OCI-LY3 (cell line): ENCODE measurements around the gene MARCHF4.

Experiments used
- EZH2phosphoT487 ChIP-seq: fragments of 200-600 bp; shearing (Covaris generic); IDR thresholded peaks from 2 replicates; pipeline ENCODE4 v1.6.1; 2018; ENCODE audit warnings: antibody characterized with exemption, mixed run types, low read depth
- TF ChIP-seq, protein P1 (sequence below): fragments of 200-600, 300-600 bp; sonication (generic); IDR thresholded peaks from 2 replicates; pipeline ENCODE4 v1.5.1; 2014; ENCODE audit warnings: antibody characterized with exemption, low read length, low read depth

- TF ChIP-seq, protein P1, sequence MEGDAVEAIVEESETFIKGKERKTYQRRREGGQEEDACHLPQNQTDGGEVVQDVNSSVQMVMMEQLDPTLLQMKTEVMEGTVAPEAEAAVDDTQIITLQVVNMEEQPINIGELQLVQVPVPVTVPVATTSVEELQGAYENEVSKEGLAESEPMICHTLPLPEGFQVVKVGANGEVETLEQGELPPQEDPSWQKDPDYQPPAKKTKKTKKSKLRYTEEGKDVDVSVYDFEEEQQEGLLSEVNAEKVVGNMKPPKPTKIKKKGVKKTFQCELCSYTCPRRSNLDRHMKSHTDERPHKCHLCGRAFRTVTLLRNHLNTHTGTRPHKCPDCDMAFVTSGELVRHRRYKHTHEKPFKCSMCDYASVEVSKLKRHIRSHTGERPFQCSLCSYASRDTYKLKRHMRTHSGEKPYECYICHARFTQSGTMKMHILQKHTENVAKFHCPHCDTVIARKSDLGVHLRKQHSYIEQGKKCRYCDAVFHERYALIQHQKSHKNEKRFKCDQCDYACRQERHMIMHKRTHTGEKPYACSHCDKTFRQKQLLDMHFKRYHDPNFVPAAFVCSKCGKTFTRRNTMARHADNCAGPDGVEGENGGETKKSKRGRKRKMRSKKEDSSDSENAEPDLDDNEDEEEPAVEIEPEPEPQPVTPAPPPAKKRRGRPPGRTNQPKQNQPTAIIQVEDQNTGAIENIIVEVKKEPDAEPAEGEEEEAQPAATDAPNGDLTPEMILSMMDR = no peak
- no peak for TF ChIP-seq EZH2phosphoT487
These were observed 22.0 kb downstream of the MARCHF4 start for GRCh38 chr2:216350214-216350791.
